NCI-H1694 (cell line): ENCODE data around the gene MGMT.

Experiments
- DNase-seq: peaks from one replicate; lab custom pipeline; 2025; lab: John Stamatoyannopoulos, UW

The MGMT gene

DNA sequence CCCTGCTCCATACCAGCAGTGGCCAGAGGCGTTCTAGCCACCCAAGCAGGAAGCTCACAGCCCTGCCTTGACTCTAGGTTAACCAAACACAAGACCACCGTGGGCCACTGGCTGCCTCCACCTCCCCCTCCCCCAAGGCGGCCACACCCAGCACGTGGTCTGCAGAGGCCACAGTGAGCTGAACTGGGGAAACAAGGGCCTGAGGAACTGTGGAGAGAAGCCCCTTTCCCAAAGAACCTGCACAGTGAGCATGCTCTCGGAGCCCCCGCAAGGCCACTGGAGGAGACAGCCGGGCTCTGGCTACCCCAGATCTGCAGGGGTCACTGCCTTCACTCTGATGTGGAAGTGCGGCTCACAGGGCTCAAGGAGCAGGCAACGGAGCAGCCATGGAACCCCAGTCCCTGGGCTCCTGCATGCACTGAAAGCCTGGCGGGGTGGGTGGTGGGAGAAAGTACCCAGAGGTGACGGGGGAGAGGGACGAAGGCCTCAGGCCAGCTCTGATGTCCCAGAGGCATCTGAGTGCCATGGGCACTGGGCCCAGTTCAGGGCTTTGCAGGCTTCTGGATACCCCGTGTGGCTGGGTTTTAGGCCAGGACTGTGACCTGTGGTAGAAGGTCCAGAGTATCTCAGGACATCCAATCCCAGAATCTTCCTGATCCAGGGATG is 307.8 kb downstream of the MGMT start:
- no peak for DNase-seq

DNA sequence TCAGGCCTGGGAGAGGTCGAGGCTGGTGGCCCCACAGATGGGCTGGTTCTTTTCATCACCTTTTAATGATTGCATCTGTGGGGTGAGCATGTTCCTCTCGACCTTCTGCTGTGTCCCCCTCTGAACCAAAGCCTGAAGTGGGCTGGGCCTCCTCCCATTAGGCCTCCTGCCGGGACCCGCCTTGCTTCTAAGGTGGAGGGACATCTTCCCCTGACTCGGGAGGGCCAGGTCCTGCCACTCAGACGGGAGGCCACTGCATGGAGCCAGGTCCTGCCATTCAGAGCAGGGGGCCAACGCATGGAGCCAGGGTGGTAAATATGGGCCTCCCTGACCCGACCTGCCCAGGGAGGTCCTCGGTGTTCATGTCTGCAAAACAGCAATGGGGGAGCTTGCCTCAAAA is 308.6 kb downstream of the MGMT start:
- DNase-seq = no peak

DNA sequence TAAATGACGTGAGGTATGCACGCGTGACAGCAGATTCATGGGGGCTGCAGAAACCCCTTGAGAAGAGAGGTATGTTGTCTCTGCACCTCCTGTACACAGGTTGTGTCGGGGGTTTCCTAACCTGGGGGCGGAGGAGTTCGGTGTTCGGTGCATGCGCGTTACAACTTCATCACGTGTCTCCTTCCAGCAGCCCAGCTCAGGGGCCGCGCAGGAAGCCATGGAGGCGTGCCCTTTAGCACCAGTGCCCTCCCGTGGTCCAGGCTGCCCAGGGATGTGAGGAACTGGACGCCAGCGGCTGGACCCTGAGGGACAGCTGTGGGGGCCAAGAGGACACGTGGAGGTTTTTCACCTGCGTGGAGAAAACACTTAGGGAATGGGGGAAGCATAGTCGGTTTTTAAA is 310.6 kb downstream of the MGMT start:
- no peak for DNase-seq

DNA sequence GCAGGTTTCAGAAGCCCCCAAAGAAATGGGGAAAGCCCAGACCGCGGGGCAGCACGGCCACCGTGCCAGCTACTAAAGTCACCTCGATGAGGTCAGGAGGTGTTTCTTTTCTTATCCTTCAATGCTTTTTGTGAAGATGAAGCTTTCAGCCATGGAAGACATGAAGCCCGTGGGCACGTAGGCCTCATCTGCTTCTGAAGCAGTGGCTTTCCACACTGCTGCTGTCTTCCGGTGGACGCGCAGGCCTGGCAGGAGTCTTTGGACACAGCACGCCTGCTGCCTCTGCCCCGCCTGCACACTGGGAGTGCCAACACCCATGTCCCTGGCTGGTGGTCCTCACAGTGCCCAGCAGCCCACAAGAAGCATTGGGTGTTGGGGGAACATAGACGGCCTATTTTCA is 311.5 kb downstream of the MGMT start:
- no peak for DNase-seq

DNA sequence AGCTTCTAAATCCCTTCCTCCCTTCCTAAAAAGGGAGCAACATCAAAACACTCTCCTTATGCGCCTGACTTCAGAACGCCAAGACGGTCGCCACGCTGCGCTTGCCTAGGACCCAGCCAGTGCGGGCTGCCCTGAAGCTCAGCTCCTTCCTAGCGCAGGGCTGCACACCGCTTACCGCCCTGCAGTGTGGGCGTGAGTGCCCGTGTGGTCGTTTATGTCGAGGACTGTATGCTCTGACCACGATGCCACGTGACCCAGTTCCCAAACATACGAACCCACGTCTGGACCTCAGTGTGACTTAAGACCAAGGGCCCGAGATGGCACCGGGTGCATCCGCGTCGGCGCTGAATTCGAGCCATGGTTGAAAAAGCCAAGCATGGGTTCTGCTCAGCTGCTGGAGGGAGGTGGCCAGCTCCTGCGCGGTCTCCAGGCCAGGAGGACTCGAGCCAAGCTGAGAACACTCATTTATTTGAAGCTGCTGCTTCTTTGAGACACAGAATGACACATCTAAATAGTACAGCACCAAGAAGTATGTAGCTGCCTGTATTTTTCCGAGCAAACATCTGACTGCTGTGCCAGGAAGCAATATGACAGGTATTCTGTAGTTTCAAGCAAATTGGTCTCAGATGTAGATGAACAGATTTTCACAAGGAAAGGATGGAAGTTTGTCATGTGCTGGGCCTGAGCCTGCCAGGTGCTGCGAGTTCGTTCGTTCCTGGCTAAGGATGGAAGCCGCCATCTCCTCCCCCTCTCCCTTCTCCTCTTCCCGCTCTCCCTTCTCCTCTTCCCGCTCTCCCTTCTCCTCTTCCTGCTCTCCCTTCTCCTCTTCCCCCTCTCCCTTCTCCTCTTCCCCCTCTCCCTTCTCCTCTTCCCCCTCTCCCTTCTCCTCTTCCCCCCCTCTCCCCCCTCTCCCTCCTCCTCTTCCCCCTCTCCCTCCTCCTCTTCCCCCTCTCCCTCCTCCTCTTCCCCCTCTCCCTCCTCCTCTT is 312.4 kb downstream of the MGMT start:
- DNase-seq = no peak

DNA sequence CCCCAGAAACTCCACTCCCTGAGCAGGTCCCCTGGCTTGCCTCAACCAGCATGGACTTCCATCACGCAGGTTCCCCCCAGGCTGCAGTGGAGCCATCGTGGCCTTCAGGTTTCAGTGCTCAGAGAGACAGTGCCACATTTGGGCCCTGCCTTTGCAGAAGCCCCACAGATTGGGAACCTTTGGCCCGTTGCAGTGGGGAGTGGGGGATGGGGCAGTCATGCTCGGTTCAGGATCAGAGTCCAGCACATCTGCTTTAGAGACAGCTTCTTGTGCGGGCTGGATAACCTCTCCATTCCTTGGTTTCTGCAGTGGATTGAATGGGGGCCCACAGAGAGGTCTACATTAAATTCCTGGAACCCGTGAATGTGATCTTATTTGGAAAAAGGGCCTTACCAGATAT is 313.2 kb downstream of the MGMT start:
- DNase-seq = no peak

DNA sequence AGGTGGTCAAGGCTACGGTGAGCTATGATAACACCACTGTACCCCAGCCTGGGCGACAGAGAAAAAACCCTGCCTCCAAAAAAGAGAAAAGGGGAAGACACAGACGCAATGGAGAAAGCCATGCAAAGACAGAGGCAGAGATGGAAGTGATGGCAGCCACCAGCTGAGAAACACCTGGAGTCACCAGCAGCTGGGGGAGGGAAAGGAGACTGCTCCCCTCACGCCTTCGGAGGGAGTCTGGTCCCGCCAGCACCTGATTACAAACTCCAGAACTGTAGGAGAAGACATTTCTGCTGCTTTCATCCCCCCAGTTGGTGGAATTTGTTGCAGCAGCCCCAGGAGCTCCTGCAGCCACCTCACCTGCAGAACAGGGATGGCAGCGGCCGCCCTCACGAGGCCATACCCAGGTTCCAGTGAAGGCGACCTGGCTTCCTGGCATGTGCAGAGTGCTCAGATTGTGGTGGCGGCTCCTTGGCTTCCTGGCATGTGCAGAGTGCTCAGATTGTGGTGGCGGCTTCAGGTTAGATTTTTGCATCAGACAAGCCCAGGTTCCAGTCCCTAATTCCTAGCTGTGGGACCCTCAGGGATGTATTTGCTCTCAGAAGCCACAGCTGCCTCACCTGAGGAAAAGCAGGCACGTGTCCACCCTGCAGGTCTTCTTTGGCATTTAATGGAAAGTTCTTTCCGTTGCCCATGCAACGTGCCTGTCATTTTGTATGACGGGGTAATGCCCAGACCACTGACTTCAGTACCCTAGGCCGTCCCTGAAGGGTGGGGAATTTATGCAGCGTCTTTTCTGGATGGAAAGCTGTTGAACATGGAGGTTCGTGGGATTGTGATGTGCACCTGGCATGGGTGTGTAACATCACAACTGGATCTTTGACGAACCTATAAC is 314.1 kb downstream of the MGMT start:
- DNase-seq = no peak

DNA sequence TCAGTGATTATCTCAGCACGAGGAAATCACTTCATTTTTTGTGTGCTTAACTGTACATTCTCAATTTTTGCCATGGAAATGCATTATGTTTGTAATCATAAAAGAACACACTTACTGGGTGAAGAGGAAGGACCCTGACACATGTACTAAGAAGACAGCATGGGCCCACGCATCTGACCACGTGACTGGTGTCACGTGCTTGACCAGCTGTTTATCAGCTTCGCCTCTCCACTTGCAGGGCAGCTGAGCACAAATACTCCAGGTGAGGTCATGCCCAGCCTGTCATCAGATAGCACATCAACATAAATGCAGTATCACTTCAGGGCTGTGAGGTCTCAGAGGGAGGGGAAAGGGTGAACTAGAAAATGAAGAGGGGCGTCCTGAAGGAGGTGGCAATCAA is 317.2 kb downstream of the MGMT start:
- DNase-seq = no peak

DNA sequence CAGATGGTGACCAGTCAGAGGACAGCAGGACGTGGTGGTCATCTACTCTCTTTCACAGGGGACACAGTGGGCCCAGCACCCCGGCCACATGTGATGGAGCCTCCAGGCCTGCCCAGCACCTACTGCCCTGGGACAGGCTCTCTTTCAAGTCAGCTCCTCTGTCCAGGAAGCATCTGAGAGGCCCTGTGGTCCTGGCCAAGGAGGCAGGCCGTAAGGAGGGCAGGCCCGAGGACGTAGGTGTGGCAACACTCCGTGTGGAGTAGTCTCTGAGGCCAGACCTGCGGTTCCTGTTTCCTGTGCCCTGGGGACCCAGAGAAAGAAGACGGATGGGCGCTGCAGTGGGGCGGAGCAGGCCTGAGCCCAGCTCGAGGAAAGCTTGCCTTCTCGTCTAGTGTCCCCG is 317.9 kb downstream of the MGMT start:
- no peak for DNase-seq

DNA sequence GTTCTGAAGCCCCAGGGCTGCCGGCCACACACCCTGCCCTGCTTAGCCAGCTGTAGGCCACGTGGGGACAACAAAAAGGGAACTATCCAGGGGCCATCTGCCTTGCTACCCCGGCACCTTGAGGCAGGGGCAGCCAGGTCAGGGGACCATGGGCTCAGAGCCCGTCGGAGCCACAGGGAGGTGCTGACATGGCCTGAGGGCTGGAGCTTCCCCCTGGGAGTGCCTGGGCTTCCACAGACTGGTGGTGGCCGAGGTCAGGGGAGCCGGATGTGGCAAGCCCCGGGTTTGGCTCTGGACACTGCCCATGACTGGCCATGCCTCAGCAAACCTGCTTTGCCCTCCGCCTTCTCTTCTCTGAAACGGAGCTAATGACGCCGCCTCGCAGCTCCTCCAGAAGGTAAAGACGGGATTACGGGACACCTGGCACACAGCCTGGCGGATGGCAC is 318.5 kb downstream of the MGMT start:
- no peak for DNase-seq

DNA sequence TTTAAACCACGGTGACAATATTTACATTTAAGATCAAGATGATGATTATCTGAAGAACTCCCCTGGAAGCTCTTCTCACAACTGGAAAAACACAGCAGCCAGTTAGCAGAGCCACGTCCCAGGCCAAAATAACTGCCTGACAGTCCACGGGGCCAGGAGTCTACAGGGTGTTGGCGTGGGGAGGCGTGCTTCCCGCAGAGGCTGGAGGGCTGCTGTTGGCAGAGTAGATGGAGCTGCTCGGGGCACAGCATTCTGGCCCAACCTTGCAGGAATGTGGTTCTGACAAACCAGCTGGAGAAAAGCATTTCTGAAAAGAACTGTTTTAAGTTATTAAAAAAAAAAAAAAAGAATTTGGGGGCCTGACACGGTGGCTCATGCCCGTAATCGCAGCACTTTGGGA is 319.2 kb downstream of the MGMT start:
- DNase-seq = no peak

DNA sequence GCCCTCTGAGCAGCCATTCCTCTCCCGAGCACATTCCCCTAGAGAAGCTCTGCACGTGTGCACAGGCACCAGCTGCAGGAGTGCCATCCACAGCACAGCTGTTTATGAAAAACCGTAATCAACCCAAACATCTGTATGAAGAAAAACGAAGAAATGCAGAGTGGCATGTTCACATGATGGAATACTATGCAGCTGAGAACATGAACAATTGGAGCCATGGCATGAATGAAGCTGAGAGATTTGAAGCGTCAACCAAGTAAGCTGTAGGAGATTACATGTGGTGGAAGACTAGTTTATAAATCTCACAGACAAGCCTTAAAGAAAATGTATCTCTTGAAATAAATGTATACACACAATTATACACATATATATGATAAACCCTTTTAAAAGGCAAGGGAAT is 320.5 kb downstream of the MGMT start:
- DNase-seq = no peak

DNA sequence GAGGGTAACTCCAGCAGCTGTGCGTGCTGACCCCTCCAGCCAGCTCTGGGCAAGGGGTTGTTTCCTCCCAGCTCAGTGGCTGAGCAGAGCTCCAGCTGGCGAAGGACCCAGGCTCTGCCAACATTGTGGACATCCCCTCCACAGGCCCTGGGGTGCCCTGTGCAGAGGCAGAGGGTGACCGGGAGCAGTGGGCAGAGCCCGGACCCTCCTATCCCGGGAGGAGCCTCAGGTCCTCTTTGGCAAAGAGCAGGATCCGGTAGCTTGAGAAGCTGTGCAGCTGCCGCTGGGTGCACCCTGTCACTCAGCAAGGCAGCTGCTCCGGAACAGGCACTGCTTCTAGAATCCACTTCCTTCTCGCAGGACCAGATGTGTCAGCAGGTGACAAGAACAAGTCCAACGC is 321.2 kb downstream of the MGMT start:
- DNase-seq = no peak

DNA sequence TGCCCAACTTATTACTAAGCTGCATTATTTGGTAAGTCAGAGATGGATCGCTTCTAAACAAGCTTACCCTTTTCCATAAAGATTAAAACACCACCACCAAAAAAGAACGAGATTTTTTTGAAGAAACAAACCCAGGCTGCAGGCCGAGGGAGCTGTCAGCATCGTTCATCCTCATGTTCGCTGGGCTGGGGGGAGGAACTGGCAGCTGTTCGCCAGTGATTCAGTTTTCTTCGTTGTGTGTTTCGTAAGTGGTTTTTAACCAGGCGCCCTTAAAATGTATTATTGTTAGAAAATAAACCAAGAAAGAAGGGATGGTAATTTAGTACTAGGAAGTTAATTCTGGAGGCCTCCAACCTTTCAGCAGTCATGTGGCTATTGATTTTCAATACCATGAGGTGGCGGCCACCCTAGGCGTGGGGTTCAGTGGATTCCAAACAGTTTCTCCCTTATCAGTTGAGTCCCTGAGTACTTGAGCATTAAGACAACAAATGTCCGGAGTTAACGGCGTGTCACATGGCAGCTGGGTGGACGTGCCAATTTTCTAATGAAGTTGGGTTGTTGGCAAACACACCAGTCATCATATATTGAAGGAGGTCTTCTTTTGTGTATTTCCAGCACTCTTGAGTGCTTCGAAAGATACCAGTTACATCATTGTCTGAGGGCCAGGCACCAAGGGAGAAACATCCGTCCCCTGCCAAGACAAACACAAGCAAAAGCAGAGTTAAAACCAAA is 323.8 kb downstream of the MGMT start:
- DNase-seq = no peak

DNA sequence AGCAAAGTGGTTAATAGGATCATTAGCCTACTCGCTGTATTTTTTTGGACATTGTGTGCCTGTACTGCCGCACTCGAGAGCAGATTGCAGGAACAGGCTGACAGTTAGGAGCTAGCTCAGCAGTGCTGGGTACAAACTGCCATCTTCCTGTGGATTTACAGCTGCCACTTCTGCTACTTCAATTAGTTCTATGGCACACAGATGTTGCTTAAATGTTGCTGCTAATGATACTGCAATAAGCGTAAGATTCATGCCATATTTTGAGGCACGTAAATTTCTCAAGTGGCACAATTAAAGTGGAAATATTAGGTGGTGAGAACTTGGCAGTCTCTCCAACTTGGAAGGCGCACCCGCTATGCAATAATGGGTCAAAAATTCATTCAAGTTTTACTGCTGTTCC is 325.1 kb downstream of the MGMT start:
- DNase-seq = peak; percentile 25

DNA sequence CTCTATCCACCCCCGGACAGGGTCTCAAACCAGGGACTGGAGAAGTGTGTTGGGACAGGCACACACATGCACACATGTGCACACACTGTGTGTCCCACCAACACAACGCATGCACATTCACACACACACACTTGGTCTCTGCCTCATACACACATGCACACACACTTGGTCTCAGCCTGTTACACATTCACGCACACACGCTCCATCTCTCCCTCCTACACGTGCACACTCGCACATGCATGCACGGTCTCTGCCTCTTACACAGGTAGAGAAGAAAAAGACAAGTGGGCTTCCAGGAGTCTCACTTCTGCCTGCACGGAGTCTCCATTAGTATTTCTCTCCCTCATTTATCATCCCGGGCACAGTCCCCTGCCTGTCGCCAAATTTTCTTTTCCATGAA is 325.8 kb downstream of the MGMT start:
- DNase-seq = no peak

DNA sequence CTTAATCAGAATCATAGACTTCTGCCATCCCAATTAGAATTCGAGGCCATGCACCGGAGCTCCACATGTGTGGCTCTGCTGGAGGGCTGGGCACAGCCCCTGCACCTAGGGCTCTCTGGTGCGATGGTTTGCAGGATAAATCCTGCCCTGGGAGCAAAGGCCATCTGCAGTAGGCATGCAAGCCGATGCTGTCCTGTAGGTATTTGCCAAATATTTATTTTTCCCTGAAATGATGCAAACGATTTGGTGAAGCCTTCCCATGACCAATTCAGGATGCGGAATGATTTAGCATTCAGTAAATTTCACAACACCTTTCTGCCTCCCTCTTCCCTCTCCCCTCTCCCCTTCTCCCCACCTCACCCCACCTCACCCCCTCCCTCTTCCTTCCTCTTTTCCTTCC is 326.4 kb downstream of the MGMT start:
- DNase-seq = no peak

DNA sequence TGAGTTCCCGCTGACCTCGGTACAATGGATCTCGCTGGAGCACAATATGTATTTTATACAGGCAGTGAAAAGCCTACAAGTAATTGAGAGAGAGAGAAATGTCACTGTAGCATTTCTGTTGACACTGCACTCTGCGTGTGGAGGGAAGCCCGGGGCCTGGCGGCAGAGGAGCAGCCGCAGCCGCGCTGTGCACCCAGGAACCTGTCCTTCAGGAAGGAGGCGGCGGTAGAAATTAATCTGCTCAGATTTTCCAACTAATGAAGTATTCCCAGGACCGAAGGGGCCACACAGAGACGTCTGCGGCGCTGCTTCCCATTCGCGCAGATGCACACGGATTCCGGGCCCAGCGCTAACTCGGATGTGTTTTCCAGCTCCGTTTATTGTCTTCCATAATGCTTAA is 327.0 kb downstream of the MGMT start:
- DNase-seq = no peak

DNA sequence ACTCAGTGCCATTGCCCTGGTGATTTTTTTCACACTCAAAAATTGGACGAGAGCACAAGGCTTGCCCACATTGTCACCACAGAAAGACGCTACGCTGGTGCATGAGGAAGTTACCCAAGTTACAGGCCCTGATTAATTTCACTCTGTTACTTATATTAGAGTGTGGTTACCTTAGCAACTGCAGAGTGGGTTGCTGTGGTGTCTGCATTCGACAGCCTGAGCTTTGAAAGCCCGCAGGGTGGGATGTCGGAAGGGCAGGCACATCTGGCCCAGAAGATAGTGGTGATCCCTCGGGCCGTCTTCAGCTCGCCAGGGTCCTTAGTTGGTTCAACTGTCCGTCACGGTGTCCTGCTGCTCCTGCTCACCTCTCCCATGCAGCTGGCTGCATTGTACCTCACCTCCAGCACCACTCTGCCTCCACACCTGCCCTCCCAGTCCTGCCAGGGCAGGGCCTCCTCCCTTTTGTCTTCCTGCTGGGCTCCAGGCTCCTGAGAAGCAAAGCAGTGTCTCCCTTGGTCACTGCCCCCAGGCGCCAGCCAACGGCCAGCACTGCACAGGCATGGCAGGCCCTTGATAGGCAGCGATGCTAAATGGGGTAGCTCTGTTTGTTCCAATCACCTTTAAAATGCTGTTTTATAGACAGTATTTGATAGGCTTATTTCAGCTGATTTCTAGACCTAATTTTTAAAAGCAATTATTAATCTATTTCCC is 329.8 kb downstream of the MGMT start:
- no peak for DNase-seq

DNA sequence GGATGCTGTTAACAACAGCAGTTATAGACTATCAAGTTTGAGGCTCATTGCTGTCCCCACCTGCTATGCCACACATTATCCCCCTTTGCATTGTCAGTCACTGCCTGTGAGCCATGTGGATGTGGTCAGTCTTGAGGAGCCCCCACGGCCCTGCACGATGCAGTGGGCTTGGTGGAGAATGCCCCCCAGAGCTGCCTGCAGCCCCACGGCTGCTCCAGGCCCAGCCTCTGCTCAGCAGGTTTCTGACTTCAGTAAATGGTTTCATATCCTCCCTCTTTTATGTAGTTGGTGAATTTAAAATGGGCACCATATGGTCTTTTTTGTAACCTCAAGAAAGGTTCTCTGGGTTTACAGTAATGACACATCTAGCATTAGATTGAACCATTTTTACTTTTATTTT is 332.9 kb downstream of the MGMT start:
- no peak for DNase-seq

DNA sequence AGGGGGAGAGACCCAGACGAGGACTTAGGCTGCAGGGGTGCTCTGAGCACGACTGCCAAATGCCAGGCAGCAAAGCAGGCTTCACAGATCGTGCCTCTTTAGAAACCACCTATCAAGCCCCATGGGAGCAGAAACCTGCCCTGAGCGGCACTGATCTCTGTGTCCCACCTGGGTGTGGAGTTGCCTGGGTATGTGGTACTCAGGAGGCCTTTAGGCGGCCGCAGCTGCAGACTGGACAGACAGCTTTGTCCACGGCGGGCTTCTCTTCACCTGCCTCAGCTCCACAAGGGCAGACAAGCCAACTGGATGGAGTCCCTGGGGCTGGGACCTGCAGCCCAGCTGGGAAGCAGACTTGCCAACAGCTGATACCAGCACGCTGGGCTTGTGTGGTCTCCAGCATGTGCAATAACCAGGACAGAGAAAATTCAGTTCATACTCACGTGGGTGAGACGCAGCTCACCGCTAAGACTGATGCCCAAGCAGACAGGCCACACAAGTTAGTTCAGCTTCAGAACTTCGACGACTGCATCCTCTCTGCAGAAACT is 333.8 kb downstream of the MGMT start:
- DNase-seq = no peak
